Hematopoietic multipotent progenitor cell treated with erythropoietin and hydrocortisone succinate and interleukin-3 and kit ligand, for 17 days (in vitro differentiated cells): Measurements from ENCODE around the gene RBM17.
"Not testable (repeated sequence)": the region's sequence is repeated elsewhere in the genome, so short reads cannot be mapped to it uniquely, and the experiment has no call there.

ENCODE experiments used
- DNase-seq: peaks from one replicate; pipeline ENCODE4 v3.0.0-alpha.2; 2015; ENCODE audit warnings: low spot score

RBM17 gene

GRCh38 chr10:6161921-6162320 lies 73.1 kb downstream of the RBM17 start:
- DNase-seq = no peak

GRCh38 chr10:6162589-6163356 lies 73.9 kb downstream of the RBM17 start:
- DNase-seq = peak; percentile 22

GRCh38 chr10:6163364-6164270 lies 74.8 kb downstream of the RBM17 start:
- peak; percentile 90 for DNase-seq

- DNase-seq = peak; percentile 48
Observed at GRCh38 chr10:6164271-6165095, 75.6 kb downstream of the RBM17 start.

GRCh38 chr10:6165221-6165725 lies 76.4 kb downstream of the RBM17 start:
- DNase-seq = no peak

- not testable (repeated sequence) for DNase-seq
Observed at GRCh38 chr10:6165933-6166332, 77.1 kb downstream of the RBM17 start.
